NCI-H526 treated with DMSO at 0.1 percent for 48 hours (cell line): ENCODE measurements around the gene BTBD17.
"Not testable (repeated sequence)": the region's sequence is repeated elsewhere in the genome, so short reads cannot be mapped to it uniquely, and the experiment has no call there.

Source experiments
- DNase-seq: peaks from one replicate; lab custom pipeline; 2025; lab: John Stamatoyannopoulos, UW

Gene BTBD17

GRCh38 chr17:74361230-74362068, at the start of gene BTBD17:
BTBD17 (minus strand) TSS chr17:74361868; CDS start chr17:74361819, 49 bp downstream.
- no peak for DNase-seq

GRCh38 chr17:74410001-74410443, 48.4 kb upstream of the BTBD17 start:
- no peak for DNase-seq

- DNase-seq = no peak
Observed at GRCh38 chr17:74408815-74409214, 47.1 kb upstream of the BTBD17 start.

GRCh38 chr17:74408262-74408661, 46.6 kb upstream of the BTBD17 start:
- no peak for DNase-seq

GRCh38 chr17:74407384-74407783, 45.7 kb upstream of the BTBD17 start:
- no peak for DNase-seq

GRCh38 chr17:74405311-74405710, 43.6 kb upstream of the BTBD17 start:
- not testable (repeated sequence) for DNase-seq

- DNase-seq = no peak
Observed at GRCh38 chr17:74404789-74405188, 43.1 kb upstream of the BTBD17 start.

GRCh38 chr17:74404218-74404617, 42.5 kb upstream of the BTBD17 start:
- DNase-seq = no peak

- DNase-seq = no peak
Observed at GRCh38 chr17:74403512-74404137, 42.0 kb upstream of the BTBD17 start.

GRCh38 chr17:74402048-74402447, 40.4 kb upstream of the BTBD17 start:
- no peak for DNase-seq

- DNase-seq = no peak
Observed at GRCh38 chr17:74396567-74396966, 34.9 kb upstream of the BTBD17 start.

- DNase-seq = no peak
Observed at GRCh38 chr17:74394977-74395376, 33.3 kb upstream of the BTBD17 start.

- no peak for DNase-seq
Observed at GRCh38 chr17:74394275-74394950, 32.7 kb upstream of the BTBD17 start.

- DNase-seq = no peak
Observed at GRCh38 chr17:74393346-74393942, 31.8 kb upstream of the BTBD17 start.

- DNase-seq = no peak
Observed at GRCh38 chr17:74392848-74393247, 31.2 kb upstream of the BTBD17 start.

- no peak for DNase-seq
Observed at GRCh38 chr17:74391771-74392170, 30.1 kb upstream of the BTBD17 start.

GRCh38 chr17:74390680-74391653, 29.3 kb upstream of the BTBD17 start:
- no peak for DNase-seq

GRCh38 chr17:74389937-74390679, 28.4 kb upstream of the BTBD17 start:
- no peak for DNase-seq

- DNase-seq = no peak
Observed at GRCh38 chr17:74389084-74389753, 27.6 kb upstream of the BTBD17 start.
